Osteocyte (in vitro differentiated cells): Measurements from ENCODE around the gene ITPR1. TPM values are rescaled to one million over a fixed set of nuclear protein-coding genes. Genes with fewer than 3 reads are reported as not detected.
A peak's percentile ranks its signal among the peaks of the same experiment; 100 is the strongest.

Experiments
- DNase-seq: peaks from one replicate; pipeline ENCODE4 v3.0.0; 2021; ENCODE audit warnings: mixed read lengths; ENCODE audit not compliant: unreplicated experiment; ENCODE audit errors: extremely low spot score
- H3K27ac Mint-ChIP-seq: one replicate; pipeline ENCODE4 v1.8.0; 2021; ENCODE audit warnings: mild to moderate bottlenecking, mixed read lengths; ENCODE audit not compliant: unreplicated experiment
- H3K27me3 Mint-ChIP-seq: one replicate; pipeline ENCODE4 v1.8.0; 2021; ENCODE audit warnings: mixed read lengths; ENCODE audit not compliant: unreplicated experiment
- H3K36me3 Mint-ChIP-seq: one replicate; pipeline ENCODE4 v1.8.0; 2021; ENCODE audit warnings: mixed read lengths; ENCODE audit not compliant: unreplicated experiment
- H3K4me1 Mint-ChIP-seq: one replicate; pipeline ENCODE4 v1.8.0; 2021; ENCODE audit warnings: mixed read lengths; ENCODE audit not compliant: unreplicated experiment
- H3K4me3 Mint-ChIP-seq: one replicate; pipeline ENCODE4 v1.8.0; 2021; ENCODE audit warnings: mild to moderate bottlenecking, moderate library complexity, mixed read lengths; ENCODE audit not compliant: unreplicated experiment
- H3K9me3 Mint-ChIP-seq: one replicate; pipeline ENCODE4 v1.8.0; 2021; ENCODE audit warnings: mixed read lengths; ENCODE audit not compliant: unreplicated experiment
- CTCF ChIP-seq: fragments of 200-600 bp; sonication (generic); IDR thresholded peaks from 2 replicates; pipeline ENCODE4 v1.5.0; 2021; ENCODE audit warnings: antibody characterized with exemption, mild to moderate bottlenecking, moderate library complexity
- total RNA-seq: library from RNA; stranded (reverse); gene quantifications from 2 replicates; pipeline ENCODE4 v1.2.1, GENCODE V29; 2021

ITPR1 gene
- total RNA-seq, 1 donor from 2014 or later = 34.3 TPM

GRCh38 chr3:4808637-4809036, 315.5 kb downstream of the ITPR1 start:
- Mint-ChIP-seq H3K36me3 (peaks cover 14% of the 10 kb centered on the region), H3K27ac (no peak overlapping the region), H3K4me3 (no peak overlapping the region), H3K9me3 (no peaks in the 10 kb centered on the region), H3K27me3 (no peaks in the 10 kb centered on the region), H3K4me1 (no peaks in the 10 kb centered on the region)
- no peak for DNase-seq
- TF ChIP-seq CTCF = no peak

GRCh38 chr3:4809922-4810321, 316.8 kb downstream of the ITPR1 start:
- Mint-ChIP-seq H3K4me3 (no peak overlapping the region), H3K27me3 (no peaks in the 10 kb centered on the region), H3K9me3 (no peaks in the 10 kb centered on the region), H3K36me3 (peaks cover 10% of the 10 kb centered on the region), H3K27ac (no peak overlapping the region), H3K4me1 (peaks cover 11% of the 10 kb centered on the region)
- TF ChIP-seq CTCF = no peak
- no peak for DNase-seq

- Mint-ChIP-seq H3K4me3 (no peak overlapping the region), H3K27ac (no peak overlapping the region), H3K4me1 (peaks cover 13% of the 10 kb centered on the region), H3K27me3 (no peaks in the 10 kb centered on the region), H3K9me3 (peaks cover 9% of the 10 kb centered on the region), H3K36me3 (peaks cover 27% of the 10 kb centered on the region)
- DNase-seq = no peak
- no peak for TF ChIP-seq CTCF
Measured at GRCh38 chr3:4812591-4812990, 319.4 kb downstream of the ITPR1 start.

- H3K27ac Mint-ChIP-seq = peak overlapping the region; percentile 75
- H3K36me3 Mint-ChIP-seq = peaks cover 31% of the 10 kb centered on the region
- H3K4me3 Mint-ChIP-seq = no peak overlapping the region
- no peaks in the 10 kb centered on the region for H3K27me3 Mint-ChIP-seq
- peaks cover 13% of the 10 kb centered on the region for H3K4me1 Mint-ChIP-seq
- no peak for DNase-seq
- no peak for TF ChIP-seq CTCF
- peaks cover 10% of the 10 kb centered on the region for H3K9me3 Mint-ChIP-seq
Measured at GRCh38 chr3:4813909-4814304, 320.8 kb downstream of the ITPR1 start.

- no peak for DNase-seq
- peaks cover 10% of the 10 kb centered on the region for H3K9me3 Mint-ChIP-seq
- no peaks in the 10 kb centered on the region for H3K27me3 Mint-ChIP-seq
- H3K4me3 Mint-ChIP-seq = no peak overlapping the region
- H3K27ac Mint-ChIP-seq = peak overlapping the region; percentile 75
- peaks cover 32% of the 10 kb centered on the region for H3K36me3 Mint-ChIP-seq
- H3K4me1 Mint-ChIP-seq = peaks cover 13% of the 10 kb centered on the region
- TF ChIP-seq CTCF = no peak
Measured at GRCh38 chr3:4814305-4814903, 321.3 kb downstream of the ITPR1 start.
